Caki2 (cell line): Measurements from ENCODE around the gene SLC24A3. TPM values are rescaled to one million over a fixed set of nuclear protein-coding genes. Genes with fewer than 3 reads are reported as not detected.

ENCODE experiments used
- DNase-seq: peaks from one replicate; pipeline ENCODE4 v3.0.0-alpha.2; 2015; ENCODE audit warnings: low read depth
- in situ Hi-C: cut with HindIII; loops from 2 replicates; pipeline ENCODE4 v1.10.0; 2016; ENCODE audit warnings: low sequenced_read_pairs, low pct_unique_long_range_greater_than_20kb, mixed read lengths
- total RNA-seq: library from RNA; depleted of rRNA; stranded (reverse); fragments of >200 nt; shearing (Covaris generic); gene quantifications from 2 replicates; pipeline ENCODE4 v1.2.3, GENCODE V29; 2014; ENCODE audit warnings: low replicate concordance

Gene SLC24A3
- total RNA-seq, 1 experiment from 2014 or later: not detected

DNA sequence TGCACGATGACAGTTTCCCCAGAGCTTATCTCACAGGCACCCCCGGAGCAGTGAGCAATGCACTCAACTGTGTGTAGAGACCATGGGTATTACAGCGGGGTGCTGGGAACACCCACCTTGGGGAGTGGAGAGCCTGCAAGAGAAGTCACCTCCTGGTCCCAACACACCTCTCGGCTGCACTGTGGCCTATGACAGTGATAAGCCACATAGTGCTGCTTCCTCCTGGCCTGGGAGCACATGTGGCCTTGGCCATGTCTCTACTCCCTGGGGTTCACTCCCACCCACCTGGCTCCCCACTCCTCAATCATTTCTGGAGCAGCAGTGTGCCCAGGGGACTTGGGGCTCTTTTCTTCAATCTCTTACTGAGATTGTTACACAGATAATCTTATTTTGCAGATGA lies 77.0 kb downstream of the SLC24A3 start:
- in situ Hi-C loops: no loop called here
- DNase-seq: no peak

DNA sequence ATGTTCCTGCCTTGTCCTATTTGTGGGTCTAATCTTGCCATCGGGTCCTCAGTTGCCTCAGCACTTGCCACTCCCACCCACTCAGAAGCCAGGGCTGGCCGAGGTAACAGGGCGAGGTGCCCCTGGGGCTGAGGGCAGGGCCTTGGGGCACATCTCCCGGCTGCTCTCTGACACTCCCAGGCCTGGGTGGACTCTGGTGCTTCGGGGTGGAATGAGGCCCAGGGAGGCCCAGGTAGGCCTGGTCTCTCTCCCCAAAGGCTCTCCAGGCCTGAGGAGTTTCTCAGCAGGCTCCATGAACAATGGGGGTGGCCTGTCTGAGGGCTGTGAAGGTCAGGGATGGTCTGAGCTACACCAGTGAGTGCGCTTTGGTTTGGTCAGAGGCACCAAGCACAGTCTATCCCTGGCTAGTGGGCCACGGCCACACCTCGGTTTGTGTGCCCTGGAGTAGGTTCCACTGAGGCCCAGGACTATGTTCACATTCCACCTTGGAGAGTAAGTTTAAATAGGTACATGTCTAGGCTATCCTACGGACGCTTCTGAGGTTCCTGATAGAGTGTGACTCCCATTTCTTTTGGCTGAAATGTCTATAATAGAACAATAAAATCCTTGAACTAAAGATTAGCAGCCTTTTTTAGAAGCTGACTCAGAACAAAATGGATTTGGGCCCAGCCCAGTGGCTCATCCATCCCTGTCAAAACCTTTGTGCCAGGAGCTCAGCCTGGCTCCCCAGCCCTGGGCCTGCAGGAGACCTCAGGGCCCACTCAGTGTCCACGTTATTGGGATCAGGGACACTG lies 78.8 kb downstream of the SLC24A3 start:
- in situ Hi-C loops: no loop called here
- DNase-seq: no peak

DNA sequence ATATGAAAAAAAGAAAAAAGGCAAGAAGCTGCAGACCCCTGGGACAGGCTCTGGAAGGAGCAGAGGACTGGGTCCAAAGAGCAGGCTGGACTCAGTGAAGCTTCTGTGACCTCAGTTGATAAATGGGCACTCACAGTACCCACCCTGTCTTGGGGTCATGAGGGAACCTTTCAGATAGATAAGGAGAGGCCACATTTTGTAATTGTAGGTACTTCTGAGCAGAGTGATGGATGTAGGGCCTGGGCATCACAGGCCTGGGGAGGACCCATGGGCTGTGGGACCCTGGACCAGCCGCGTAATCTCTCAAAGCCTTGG lies 79.3 kb downstream of the SLC24A3 start:
- no peak for DNase-seq
- in situ Hi-C loops: no loop called here

GRCh38 chr20:19292254-19292653 lies 79.8 kb downstream of the SLC24A3 start:
- DNase-seq: no peak
- in situ Hi-C loops: no loop called here

DNA sequence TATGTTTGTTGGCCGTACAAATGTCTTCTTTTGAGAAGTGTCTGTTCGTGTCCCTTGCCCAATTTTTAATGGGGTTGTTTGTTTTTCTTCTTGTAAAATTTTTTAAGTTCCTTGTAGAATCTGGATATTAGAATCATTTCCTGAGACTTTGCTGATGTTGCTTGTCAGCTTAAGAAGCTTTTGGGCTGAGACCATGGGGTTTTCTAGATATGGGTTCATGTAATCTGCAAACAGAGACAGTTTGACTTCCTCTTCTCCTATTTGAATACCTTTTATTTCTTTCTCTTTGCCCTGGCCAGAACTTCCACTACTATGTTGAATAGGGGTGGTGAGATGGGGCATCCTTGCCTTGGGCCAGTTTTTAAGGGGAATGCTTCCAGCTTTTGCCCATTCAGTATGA lies 82.6 kb downstream of the SLC24A3 start:
- DNase-seq: no peak
- in situ Hi-C loops: no loop called here

- in situ Hi-C loops: no loop called here
- DNase-seq: no peak
These were observed 86.2 kb downstream of the SLC24A3 start for GRCh38 chr20:19298652-19299051.

- no peak for DNase-seq
- in situ Hi-C loops: no loop called here
These were observed 88.0 kb downstream of the SLC24A3 start for GRCh38 chr20:19300395-19300794.

GRCh38 chr20:19301142-19301541 lies 88.7 kb downstream of the SLC24A3 start:
- no peak for DNase-seq
- in situ Hi-C loops: no loop called here

DNA sequence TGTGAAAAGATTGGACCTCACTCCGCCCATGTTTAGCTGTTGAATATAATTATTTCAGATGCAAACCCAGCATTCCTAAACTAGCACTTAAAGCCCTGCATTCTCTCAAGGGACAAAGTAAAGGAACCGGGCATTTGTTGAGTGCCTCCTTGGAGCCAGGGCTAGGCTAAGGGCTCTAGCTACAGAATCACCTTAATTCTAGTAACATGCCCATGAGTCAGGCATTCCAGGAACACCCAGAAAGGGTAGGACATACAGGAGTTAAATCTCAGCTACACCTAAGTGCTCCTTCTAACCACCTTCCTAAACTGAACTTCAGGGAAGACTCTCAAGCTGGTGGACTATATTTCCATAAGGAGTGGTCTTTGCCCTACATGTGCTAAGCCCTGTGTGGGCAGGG lies 89.4 kb downstream of the SLC24A3 start:
- in situ Hi-C loops: no loop called here
- DNase-seq: no peak

DNA sequence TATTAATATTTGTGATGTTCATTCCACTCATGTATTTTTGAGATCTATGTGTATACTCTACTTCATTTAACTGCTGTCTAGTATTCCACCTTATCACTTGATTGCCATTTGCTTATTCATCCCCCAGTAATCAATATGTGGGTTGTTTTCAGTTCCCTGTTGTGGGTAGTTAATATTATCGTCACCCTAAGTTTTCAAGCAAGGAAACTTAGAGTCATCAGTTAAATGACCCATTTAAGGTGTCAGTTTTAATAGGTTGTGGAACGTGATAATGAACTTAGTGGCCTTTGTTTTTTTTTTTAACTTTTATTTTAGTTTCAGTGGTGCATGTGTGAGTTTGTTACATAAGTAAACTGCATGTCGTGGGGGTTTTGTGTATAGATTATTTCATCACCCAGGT lies 90.3 kb downstream of the SLC24A3 start:
- DNase-seq: no peak
- in situ Hi-C loops: no loop called here

DNA sequence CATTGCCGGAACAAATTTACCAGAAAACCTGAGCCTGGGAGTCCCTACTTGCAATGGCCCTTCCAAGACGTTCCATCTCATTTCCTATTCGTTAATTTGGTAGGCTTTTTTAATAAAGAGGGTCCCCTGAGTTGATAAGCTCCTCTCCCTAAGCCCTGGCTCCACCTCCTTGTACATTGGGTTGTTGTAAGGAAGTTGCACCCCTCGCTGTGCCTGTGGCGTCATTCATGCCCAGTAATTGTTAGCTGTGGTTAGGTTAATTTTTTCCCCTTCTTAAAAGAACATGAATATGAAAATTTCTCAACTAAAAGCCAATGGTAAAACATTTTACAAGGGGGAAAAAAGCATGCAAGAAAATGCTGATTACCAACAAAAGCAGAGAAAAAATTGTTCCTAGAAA lies 91.9 kb downstream of the SLC24A3 start:
- no peak for DNase-seq

DNA sequence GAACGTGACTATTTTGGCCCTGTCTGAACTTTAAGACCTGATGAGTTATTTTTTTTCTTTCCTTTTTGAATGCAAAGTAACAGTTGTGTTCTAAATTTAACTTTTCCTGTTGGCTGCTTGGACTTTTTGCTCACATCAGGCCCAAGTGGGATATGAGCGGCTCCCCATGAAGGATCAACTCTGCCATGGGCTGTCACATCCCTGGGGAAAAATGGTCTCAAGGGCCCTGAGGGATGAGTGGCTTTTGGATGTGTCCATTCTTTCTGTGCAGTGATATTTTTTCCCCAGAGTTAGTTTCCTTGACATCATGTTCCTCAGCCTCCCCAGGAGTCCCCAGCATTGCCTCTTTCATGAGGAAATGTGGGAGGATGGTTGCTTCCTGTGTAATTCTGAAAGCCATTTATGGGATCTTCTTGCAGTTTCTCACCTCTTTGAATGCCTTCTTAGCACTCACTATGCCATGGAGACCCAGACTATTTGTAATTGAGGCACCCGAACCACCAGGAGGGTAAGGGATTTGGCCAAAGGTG lies 92.5 kb downstream of the SLC24A3 start:
- DNase-seq: no peak
- in situ Hi-C loops: no loop called here

More for the DNA sequence above, 91.9 kb downstream of the SLC24A3 start:
- in situ Hi-C loops: no loop called here

DNA sequence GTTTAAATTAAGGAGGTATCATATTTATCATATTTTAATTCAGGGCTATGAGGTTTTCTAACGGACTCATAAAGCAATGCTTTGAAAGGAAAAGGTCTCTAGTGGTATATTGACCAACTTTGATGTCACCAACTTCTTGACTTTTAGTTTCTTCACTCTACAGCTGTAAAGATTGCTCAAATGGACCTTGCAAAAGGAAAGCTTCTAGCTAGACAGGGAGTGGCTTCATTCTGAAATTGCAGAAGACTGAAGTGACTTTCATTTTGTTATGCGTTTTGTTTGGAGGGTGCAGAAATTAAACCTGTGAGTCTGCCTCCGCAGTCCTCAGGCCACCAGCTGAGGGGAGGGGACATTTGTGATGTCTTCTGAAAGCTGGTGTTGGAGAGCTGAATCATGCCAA lies 95.7 kb downstream of the SLC24A3 start:
- in situ Hi-C loops: no loop called here
- no peak for DNase-seq

DNA sequence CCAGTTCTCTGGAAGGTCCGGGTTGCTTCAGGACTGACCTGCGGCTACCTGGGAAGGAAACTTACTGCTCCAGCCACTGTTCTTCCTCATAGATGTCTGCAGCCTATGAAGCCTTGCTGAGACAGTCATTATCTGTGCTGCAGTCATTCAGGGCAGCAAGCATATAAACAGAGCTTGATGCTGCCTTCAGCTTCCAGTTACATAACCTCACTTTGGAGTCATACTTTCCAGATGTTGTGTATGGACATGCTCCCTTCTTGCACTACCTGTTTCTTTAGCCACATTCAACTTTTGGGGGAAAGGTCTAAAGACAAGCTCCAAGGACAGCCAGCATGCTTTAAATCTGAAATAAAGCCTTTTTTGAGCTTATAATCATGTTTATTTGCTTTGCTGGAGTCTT lies 98.1 kb downstream of the SLC24A3 start:
- DNase-seq: no peak
- in situ Hi-C loops: no loop called here

GRCh38 chr20:19313342-19314069 lies 101.1 kb downstream of the SLC24A3 start:
- DNase-seq: no peak
- in situ Hi-C loops: no loop called here

DNA sequence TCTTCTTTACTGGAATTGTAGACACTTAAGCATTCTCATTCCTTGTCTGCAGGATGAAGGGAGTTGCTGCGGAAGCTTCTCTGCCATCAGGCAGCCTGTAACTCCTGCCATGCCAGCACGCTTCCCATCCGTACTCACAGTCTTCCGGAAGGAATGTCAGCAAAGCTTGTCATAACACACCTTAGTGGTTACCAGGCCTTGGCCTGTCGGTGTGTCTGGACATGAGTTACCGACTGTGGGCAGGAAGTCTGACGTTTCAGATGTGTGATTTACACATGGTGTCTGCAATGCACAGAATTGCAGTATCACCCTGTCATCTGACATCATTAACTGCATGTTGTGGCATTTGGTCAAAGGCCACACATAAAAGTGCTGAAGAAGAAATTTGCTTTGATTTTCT lies 102.2 kb downstream of the SLC24A3 start:
- in situ Hi-C loops: no loop called here
- no peak for DNase-seq

DNA sequence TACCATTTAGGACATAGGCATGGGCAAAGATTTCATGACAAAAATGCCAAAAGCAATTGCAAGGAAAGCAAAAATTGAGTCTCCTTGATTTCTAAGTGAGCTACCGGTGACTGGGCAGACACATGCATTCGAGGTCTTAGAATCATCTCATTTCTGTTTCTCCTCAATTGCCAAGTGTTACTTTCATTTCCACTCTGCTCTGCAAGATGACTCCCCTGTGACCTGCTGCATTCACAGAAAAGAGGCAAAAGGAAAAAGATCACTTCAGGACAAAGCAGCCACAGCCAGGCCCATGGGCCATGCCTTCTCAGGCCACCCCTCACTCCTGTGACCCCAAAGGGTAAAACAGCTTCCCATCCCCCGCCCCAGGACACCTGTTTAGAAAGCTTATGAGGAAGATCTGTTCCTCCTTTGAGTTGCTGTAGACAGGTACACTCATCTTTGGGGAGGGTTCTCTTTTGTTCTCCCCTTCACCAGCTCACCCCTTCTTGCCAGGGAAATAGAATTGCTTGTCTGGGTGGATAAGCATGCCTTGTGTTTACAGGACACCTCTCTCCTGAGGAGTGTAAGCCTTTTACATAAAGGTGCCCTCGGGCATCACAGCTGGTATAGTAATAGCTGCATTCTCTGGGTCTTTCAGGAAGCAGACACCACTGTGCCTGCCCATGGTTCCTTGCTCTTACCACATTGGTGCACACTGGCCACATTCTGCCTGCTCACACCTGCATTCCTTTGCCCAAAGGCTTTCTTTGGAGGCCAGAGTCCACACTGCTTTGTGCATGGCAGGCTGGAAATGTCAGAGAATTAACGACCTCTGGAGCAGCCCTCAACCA lies 105.0 kb downstream of the SLC24A3 start:
- in situ Hi-C loops: no loop called here
- DNase-seq: no peak

DNA sequence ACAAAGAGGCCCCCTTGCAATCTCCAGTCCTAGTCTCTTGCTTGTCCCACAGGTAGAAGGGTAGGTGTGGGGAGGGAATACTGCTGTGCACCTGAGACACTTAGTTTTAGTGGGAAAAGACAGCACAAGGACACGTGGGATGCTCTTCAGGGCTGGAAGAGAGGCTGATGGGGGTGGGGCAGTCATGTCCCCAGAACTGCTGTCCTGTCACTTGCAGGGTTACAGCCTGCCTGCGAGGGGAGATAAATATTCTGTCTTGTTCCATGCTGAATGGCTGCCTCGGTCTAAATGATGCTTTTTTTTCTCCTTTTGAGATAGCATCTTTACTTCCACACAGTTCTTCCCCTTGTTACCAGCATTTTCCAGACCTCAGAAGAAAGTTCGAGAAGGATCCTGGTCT lies 106.2 kb downstream of the SLC24A3 start:
- in situ Hi-C loops: no loop called here
- DNase-seq: no peak

GRCh38 chr20:19320005-19320404 lies 107.6 kb downstream of the SLC24A3 start:
- in situ Hi-C loops: no loop called here
- DNase-seq: no peak
